Upper lobe of left lung (tissue), 6 donors: ENCODE data around the gene LAIR2. TPM values are rescaled to one million over a fixed set of nuclear protein-coding genes. Genes with fewer than 3 reads are reported as not detected.

Source experiments
- ATAC-seq, 2 donors: fragments of 200-7000 bp; cut with Tn5 transposase; one replicate each; pipeline ENCODE4 v1.9.1; 2022; ENCODE audit warnings: mild to moderate bottlenecking in 2 of 2, moderate library complexity in 2 of 2; ENCODE audit not compliant: low FRiP score in 2 of 2
- DNase-seq, 2 donors: peaks; one replicate each; pipeline ENCODE4 v3.0.0-alpha.2; 2019 to 2020
- H3K27ac ChIP-seq, 4 donors: fragments of 200-600 bp; sonication (generic); one replicate each; pipeline ENCODE4 v1.5.1; 2016 to 2019
- H3K27me3 ChIP-seq, 4 donors: fragments of 200-600 bp; sonication (generic); one replicate each; pipeline ENCODE4 v1.5.1; 2017 to 2019
- H3K36me3 ChIP-seq, 4 donors: fragments of 200-600 bp; sonication (generic); one replicate each; pipeline ENCODE4 v1.5.1; 2016 to 2019
- H3K4me1 ChIP-seq, 4 donors: fragments of 200-600 bp; sonication (generic); one replicate each; pipeline ENCODE4 v1.5.1; 2018 to 2019
- H3K4me3 ChIP-seq, 4 donors: fragments of 200-600 bp; sonication (generic); one replicate each; pipeline ENCODE4 v1.5.1; 2017 to 2019; ENCODE audit warnings: mild to moderate bottlenecking in 2 of 4, moderate library complexity in 1 of 4
- H3K9me3 ChIP-seq, 4 donors: fragments of 200-600 bp; sonication (generic); one replicate each; pipeline ENCODE4 v1.5.1; 2018 to 2019
- EP300 ChIP-seq, 4 donors: sonication (generic); formaldehyde crosslinking; IDR thresholded peaks; one replicate each; pipeline ENCODE4 v1.5.1; 2017; ENCODE audit warnings: antibody characterized with exemption in 4 of 4, control low read depth in 2 of 4
- POLR2A ChIP-seq, 4 donors: fragments of 450-650 bp; IDR thresholded peaks; one replicate each; pipeline ENCODE4 v1.5.1; 2016 to 2017; ENCODE audit warnings: antibody characterized with exemption in 4 of 4, mild to moderate bottlenecking in 2 of 4
- POLR2AphosphoS5 ChIP-seq, 2 donors: sonication (generic); formaldehyde crosslinking; IDR thresholded peaks; one replicate each; pipeline ENCODE4 v1.5.1; 2017; ENCODE audit warnings: antibody characterized with exemption in 2 of 2
- WGBS, 2 donors: methylation state at CpG; one replicate each; pipeline ENCODE4 v1.1.5; 2017 to 2018; 5-methylcytosine and 5-hydroxymethylcytosine counted together
- total RNA-seq, 6 donors: library from RNA; depleted of rRNA in 4 of 6; stranded (reverse); fragments of >200 nt in 4 of 6; gene quantifications; one replicate each; pipeline versions ENCODE4 v1.1.0 to v1.2.1, GENCODE V29; 2016 to 2021
- TF ChIP-seq, protein P1 (sequence below), 6 experiments: fragments of 450-650 bp in 4 of 6; fragments of 200-600 bp in 2 of 6; sonication (generic) in 2 of 6; IDR thresholded peaks; one replicate each; pipeline ENCODE4 v1.5.1; 2016 to 2019; ENCODE audit warnings: antibody characterized with exemption in 6 of 6
- donor health status: DM: no; HTN: no; CAD: no; lungs with moderate emphysema.
- donor health status: DM: no; HTN: yes; CAD: no; lungs with severe emphysema.

LAIR2 gene
- total RNA-seq, 6 donors from 2014 or later, result not detected

- Histone ChIP-seq H3K9me3 (no peaks in the 10 kb centered on the region), H3K27ac (peak within 1 kb of the TSS; percentile 59 to 89 (median 84)), H3K4me1 (peaks cover 30 to 45% (median 36%) of the 10 kb centered on the region in 4 donors), H3K27me3 (peaks cover 0 to 11% (median 4%) of the 10 kb centered on the region in 4 donors), H3K36me3 (no peaks in the 10 kb centered on the region), H3K4me3 (peak within 1 kb of the TSS; percentile 36 to 57 (median 52))
- DNase-seq (peak; percentile 49 to 90), ATAC-seq (peak; percentile 90 to 96)
- WGBS, 2 donors, result 10 to 15% methylated on average over 13 to 14 of the region's 14 CpGs
- peak in 2 of 4 donors; percentile 22 to 58 for TF ChIP-seq POLR2A (IDR thresholded peaks at IDR 0.05)
- peak; percentile 42 to 81 for TF ChIP-seq POLR2AphosphoS5 (IDR thresholded peaks at IDR 0.05)
- no peak for TF ChIP-seq EP300 (IDR thresholded peaks at IDR 0.05)
- TF ChIP-seq, protein P1, sequence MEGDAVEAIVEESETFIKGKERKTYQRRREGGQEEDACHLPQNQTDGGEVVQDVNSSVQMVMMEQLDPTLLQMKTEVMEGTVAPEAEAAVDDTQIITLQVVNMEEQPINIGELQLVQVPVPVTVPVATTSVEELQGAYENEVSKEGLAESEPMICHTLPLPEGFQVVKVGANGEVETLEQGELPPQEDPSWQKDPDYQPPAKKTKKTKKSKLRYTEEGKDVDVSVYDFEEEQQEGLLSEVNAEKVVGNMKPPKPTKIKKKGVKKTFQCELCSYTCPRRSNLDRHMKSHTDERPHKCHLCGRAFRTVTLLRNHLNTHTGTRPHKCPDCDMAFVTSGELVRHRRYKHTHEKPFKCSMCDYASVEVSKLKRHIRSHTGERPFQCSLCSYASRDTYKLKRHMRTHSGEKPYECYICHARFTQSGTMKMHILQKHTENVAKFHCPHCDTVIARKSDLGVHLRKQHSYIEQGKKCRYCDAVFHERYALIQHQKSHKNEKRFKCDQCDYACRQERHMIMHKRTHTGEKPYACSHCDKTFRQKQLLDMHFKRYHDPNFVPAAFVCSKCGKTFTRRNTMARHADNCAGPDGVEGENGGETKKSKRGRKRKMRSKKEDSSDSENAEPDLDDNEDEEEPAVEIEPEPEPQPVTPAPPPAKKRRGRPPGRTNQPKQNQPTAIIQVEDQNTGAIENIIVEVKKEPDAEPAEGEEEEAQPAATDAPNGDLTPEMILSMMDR (IDR thresholded peaks at IDR 0.05), result no peak
Observed at GRCh38 chr19:54473071-54473891, 29.4 kb upstream of the LAIR2 start, which contains the start of gene CDC42EP5. Gene CDC42EP5, minus strand, starts transcription at chr19:54473296. Its CDS starts 7,749 bp downstream, at chr19:54465547.

DNA sequence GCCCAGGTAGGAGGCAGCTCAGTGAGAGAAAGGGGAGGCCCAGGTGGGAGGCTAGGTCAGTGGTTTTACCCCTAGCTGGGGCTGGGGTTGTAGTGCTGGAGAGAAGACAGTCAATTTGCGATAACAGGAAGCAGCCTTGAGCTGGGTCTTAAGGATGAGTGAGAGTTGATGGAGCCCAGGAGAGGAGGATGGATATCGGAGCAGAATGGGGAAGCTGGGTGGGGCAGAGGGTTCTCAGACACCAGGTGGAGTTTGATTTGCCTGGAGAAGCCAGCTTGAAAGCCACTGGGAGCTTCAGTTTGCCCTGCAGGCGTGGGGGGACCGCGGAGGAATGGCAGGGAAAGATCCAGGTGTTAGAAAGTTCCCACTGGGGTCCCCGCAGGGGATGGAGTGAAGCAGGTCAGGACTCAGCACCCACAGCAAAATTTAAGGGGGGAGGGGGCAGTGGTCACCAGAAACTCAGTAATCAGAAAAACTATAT is 28.7 kb upstream of the LAIR2 start:
- H3K4me1 ChIP-seq, result peaks cover 30 to 42% (median 34%) of the 10 kb centered on the region in 4 donors
- H3K27ac ChIP-seq, result peak overlapping the region; percentile 59 to 89 (median 84)
- peaks cover 0 to 11% (median 4%) of the 10 kb centered on the region in 4 donors for H3K27me3 ChIP-seq
- DNase-seq (no peak), ATAC-seq (no peak)
- no peak for TF ChIP-seq POLR2A (IDR thresholded peaks at IDR 0.05)
- no peak for TF ChIP-seq POLR2AphosphoS5 (IDR thresholded peaks at IDR 0.05)
- TF ChIP-seq, protein P1 (IDR thresholded peaks at IDR 0.05), result no peak
- no peak for TF ChIP-seq EP300 (IDR thresholded peaks at IDR 0.05)
- H3K4me3 ChIP-seq, result no peak overlapping the region
- 67 to 79% methylated on average over 6 of the region's 6 CpGs for WGBS, 2 donors
- no peaks in the 10 kb centered on the region for H3K36me3 ChIP-seq
- no peaks in the 10 kb centered on the region for H3K9me3 ChIP-seq

GRCh38 chr19:54475706-54476105 is 26.9 kb upstream of the LAIR2 start:
- Histone ChIP-seq H3K4me1 (peaks cover 14 to 24% (median 18%) of the 10 kb centered on the region in 4 donors), H3K27me3 (peaks cover 0 to 8% (median 4%) of the 10 kb centered on the region in 4 donors), H3K4me3 (no peak overlapping the region), H3K27ac (no peak overlapping the region), H3K36me3 (no peaks in the 10 kb centered on the region), H3K9me3 (no peaks in the 10 kb centered on the region)
- ATAC-seq (no peak), DNase-seq (no peak)
- TF ChIP-seq POLR2A (IDR thresholded peaks at IDR 0.05), result no peak
- TF ChIP-seq POLR2AphosphoS5 (IDR thresholded peaks at IDR 0.05), result no peak
- no peak for TF ChIP-seq EP300 (IDR thresholded peaks at IDR 0.05)
- TF ChIP-seq, protein P1 (IDR thresholded peaks at IDR 0.05), result no peak
- WGBS, 2 donors, result 83 to 88% methylated on average over 10 of the region's 11 CpGs

- H3K4me1 ChIP-seq, result peaks cover 10 to 13% (median 12%) of the 10 kb centered on the region in 4 donors
- 64 to 65% methylated on average over 3 of the region's 3 CpGs for WGBS, 2 donors
- H3K36me3 ChIP-seq, result no peaks in the 10 kb centered on the region
- no peaks in the 10 kb centered on the region for H3K27me3 ChIP-seq
- no peak overlapping the region for H3K27ac ChIP-seq
- H3K9me3 ChIP-seq, result no peaks in the 10 kb centered on the region
- no peak for TF ChIP-seq POLR2AphosphoS5 (IDR thresholded peaks at IDR 0.05)
- TF ChIP-seq, protein P1 (IDR thresholded peaks at IDR 0.05), result no peak
- no peak for TF ChIP-seq POLR2A (IDR thresholded peaks at IDR 0.05)
- no peak for TF ChIP-seq EP300 (IDR thresholded peaks at IDR 0.05)
- DNase-seq (no peak), ATAC-seq (no peak)
- H3K4me3 ChIP-seq, result no peak overlapping the region
Observed at GRCh38 chr19:54477650-54478049, 25.0 kb upstream of the LAIR2 start.
